Colonic mucosa (tissue), 4 donors: ENCODE results near the gene DPP6. TPM values are rescaled to one million over a fixed set of nuclear protein-coding genes. Genes with fewer than 3 reads are reported as not detected.

Experiments
- DNase-seq: peaks from one replicate; pipeline ENCODE4 v3.0.0-alpha.2; 2020
- H3K27ac ChIP-seq: fragments of 200-600 bp; one replicate; pipeline ENCODE4 v1.8.0; 2021
- H3K27me3 ChIP-seq: fragments of 200-600 bp; one replicate; pipeline ENCODE4 v1.8.0; 2021
- H3K36me3 ChIP-seq: fragments of 200-600 bp; one replicate; pipeline ENCODE4 v1.8.0; 2021
- H3K4me1 ChIP-seq: fragments of 200-600 bp; one replicate; pipeline ENCODE4 v1.8.0; 2021; ENCODE audit warnings: mild to moderate bottlenecking
- H3K4me3 ChIP-seq: fragments of 200-600 bp; one replicate; pipeline ENCODE4 v1.8.0; 2021
- H3K9ac ChIP-seq, 2 donors: one replicate each; pipeline ENCODE4 v1.7.0; 2013; ENCODE audit warnings: control low read depth in 2 of 2, low read depth in 2 of 2, low read length in 2 of 2
- H3K9me3 ChIP-seq: fragments of 200-600 bp; one replicate; pipeline ENCODE4 v1.8.0; 2021
- intact Hi-C: fragments of 100-400 bp; cut with DNase I; formaldehyde crosslinking; loops from one replicate; pipeline ENCODE4 v1.14.1; 2022
- total RNA-seq, 2 donors: library from RNA; stranded (reverse); fragmentation: NEBNext Ultra II Directional in 1 of 2; extraction: Animal tissue kit (Norgen Biotek cat#: 25700) in 1 of 2; gene quantifications; one replicate each; pipeline ENCODE4 v1.2.1, GENCODE V29; 2021
- TF ChIP-seq, protein P1 (sequence below): fragments of 200-600 bp; IDR thresholded peaks from one replicate; pipeline ENCODE4 v1.8.0; 2022; ENCODE audit warnings: antibody characterized with exemption, mild to moderate bottlenecking
- donor health status: healthy.
- donor health status: DM: no; HTN: no; CAD: no.
- donor health status: DM: no; HTN: no; CAD: no.

The DPP6 gene
- total RNA-seq, 2 donors from 2014 or later, result 0.17 to 3.9 TPM

DNA sequence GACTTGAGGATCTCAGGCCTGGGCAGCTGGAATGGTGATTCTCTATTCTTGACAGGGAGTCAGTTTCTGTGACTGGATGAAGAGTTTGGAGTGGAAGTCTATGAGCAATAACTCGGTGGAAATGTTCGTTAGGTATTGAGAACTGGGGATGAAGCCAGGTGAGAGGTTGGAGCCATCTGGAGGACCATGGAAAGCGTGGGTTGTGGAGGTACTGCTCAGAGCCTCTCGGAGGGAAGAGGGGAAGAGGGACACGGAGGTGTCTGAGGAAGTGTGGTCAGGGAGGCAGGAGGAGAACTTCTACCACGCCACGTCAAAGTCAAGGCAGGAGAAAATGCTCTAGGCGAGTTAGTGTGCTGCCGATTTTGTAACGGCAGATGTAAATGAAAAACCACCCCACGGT lies 430.7 kb downstream of the DPP6 start:
- Histone ChIP-seq H3K4me1 (no peaks in the 10 kb centered on the region), H3K9me3 (no peaks in the 10 kb centered on the region), H3K4me3 (no peak overlapping the region), H3K27me3 (no peaks in the 10 kb centered on the region), H3K36me3 (no peaks in the 10 kb centered on the region), H3K9ac (no peak overlapping the region), H3K27ac (no peak overlapping the region)
- intact Hi-C loops, result no loop called here
- DNase-seq, result no peak
- TF ChIP-seq, protein P1, sequence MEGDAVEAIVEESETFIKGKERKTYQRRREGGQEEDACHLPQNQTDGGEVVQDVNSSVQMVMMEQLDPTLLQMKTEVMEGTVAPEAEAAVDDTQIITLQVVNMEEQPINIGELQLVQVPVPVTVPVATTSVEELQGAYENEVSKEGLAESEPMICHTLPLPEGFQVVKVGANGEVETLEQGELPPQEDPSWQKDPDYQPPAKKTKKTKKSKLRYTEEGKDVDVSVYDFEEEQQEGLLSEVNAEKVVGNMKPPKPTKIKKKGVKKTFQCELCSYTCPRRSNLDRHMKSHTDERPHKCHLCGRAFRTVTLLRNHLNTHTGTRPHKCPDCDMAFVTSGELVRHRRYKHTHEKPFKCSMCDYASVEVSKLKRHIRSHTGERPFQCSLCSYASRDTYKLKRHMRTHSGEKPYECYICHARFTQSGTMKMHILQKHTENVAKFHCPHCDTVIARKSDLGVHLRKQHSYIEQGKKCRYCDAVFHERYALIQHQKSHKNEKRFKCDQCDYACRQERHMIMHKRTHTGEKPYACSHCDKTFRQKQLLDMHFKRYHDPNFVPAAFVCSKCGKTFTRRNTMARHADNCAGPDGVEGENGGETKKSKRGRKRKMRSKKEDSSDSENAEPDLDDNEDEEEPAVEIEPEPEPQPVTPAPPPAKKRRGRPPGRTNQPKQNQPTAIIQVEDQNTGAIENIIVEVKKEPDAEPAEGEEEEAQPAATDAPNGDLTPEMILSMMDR, result no peak

DNA sequence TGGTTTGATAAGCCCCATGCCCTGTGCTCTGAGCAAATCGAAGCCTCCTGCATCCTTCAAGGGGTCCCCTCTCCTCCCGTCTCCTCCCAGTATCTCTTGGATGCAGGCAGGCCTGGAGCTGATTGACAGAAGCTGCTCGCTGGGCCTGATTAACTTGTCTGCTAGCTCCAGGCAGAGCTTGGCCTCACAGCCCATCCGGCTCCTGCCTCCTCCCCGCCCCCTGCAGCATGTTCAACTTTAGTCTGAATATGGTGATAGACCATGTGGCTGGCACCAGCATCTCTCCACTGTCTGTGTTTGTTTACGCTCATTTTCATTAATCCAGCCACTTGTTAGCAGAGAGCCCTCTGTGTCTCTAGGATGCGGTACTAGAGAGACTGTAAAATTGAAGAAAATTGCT lies 432.2 kb downstream of the DPP6 start:
- no peak for DNase-seq
- no peak overlapping the region for H3K4me3 ChIP-seq
- H3K36me3 ChIP-seq, result no peaks in the 10 kb centered on the region
- no peaks in the 10 kb centered on the region for H3K27me3 ChIP-seq
- H3K9ac ChIP-seq, result no peak overlapping the region
- H3K4me1 ChIP-seq, result no peaks in the 10 kb centered on the region
- H3K27ac ChIP-seq, result no peak overlapping the region
- H3K9me3 ChIP-seq, result no peaks in the 10 kb centered on the region
- TF ChIP-seq, protein P1, result no peak
- intact Hi-C loops, result no loop called here

DNA sequence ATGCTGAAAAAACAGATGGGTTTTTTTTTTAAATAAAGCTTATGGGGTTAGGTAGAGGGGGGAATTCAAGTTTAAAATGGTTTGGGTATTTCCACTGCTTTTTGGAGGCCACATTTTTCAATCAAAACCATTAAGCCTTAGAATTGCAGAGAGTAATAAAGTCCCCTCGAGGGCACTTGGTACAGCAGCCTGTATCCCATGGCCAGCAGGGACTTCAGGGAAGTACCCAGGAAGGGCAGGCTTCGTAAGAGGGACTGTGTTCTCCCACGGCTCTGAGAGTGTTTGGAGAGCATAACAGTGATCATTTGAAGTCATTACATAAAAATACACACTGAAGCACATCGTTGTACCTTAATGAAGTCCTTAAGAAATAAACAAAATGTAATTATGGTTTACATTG lies 432.7 kb downstream of the DPP6 start:
- Histone ChIP-seq H3K9ac (no peak overlapping the region), H3K36me3 (no peaks in the 10 kb centered on the region), H3K27me3 (no peaks in the 10 kb centered on the region)

DNA sequence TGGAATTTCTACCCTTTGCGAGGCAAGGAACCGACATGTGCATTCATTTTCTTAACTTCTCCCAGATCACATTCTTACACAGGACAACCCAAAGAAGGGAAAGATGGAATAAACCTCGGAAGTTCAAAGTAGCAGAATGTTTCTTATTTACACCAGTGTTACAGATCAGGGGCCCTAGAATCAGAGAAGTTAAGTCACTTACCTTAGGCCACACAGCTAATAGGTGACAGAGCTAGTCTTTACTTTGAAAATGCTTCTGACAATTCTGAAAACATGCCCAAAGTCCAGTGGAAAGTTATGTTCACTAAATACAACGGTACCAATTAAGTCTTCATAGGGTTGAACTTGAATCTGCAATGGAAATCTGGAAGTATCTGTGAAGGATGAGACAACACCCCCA lies 437.7 kb downstream of the DPP6 start:
- no peaks in the 10 kb centered on the region for H3K9me3 ChIP-seq
- H3K27ac ChIP-seq, result no peak overlapping the region
- no peak overlapping the region for H3K4me3 ChIP-seq
- H3K36me3 ChIP-seq, result no peaks in the 10 kb centered on the region
- intact Hi-C loops, result no loop called here
- no peak for DNase-seq
- H3K4me1 ChIP-seq, result no peaks in the 10 kb centered on the region
- H3K27me3 ChIP-seq, result no peaks in the 10 kb centered on the region
- no peak overlapping the region for H3K9ac ChIP-seq
- TF ChIP-seq, protein P1, result no peak

More for the DNA sequence above, 432.7 kb downstream of the DPP6 start:
- no peak overlapping the region for H3K27ac ChIP-seq
- H3K9me3 ChIP-seq, result no peaks in the 10 kb centered on the region
- TF ChIP-seq, protein P1, result no peak
- no peak overlapping the region for H3K4me3 ChIP-seq
- intact Hi-C loops, result no loop called here
- no peaks in the 10 kb centered on the region for H3K4me1 ChIP-seq
- DNase-seq, result no peak

DNA sequence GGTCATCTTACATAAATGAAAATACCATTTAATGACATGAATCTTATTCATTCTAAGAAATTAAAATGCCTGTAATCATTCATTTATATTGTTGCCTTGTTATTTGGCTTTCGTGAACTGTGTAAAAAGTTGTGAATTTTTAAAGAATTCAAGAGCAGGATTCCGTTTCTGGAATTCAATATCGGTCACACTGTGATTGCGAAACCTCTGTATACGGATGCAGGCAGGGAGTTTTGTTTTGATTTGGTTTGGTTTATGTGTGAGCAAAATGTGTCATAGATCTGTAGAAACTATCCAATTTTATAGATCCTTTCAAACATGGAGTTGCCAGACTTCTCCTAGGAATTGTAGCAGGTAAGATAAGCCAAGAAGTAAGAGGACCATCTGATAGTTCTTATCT lies 441.4 kb downstream of the DPP6 start:
- TF ChIP-seq, protein P1, result no peak
- no peaks in the 10 kb centered on the region for H3K4me1 ChIP-seq
- no peaks in the 10 kb centered on the region for H3K27me3 ChIP-seq
- no peak for DNase-seq
- no peak overlapping the region for H3K27ac ChIP-seq
- H3K4me3 ChIP-seq, result no peak overlapping the region
- H3K9me3 ChIP-seq, result no peaks in the 10 kb centered on the region
- H3K9ac ChIP-seq, result no peak overlapping the region
- intact Hi-C loops, result no loop called here
- no peaks in the 10 kb centered on the region for H3K36me3 ChIP-seq

DNA sequence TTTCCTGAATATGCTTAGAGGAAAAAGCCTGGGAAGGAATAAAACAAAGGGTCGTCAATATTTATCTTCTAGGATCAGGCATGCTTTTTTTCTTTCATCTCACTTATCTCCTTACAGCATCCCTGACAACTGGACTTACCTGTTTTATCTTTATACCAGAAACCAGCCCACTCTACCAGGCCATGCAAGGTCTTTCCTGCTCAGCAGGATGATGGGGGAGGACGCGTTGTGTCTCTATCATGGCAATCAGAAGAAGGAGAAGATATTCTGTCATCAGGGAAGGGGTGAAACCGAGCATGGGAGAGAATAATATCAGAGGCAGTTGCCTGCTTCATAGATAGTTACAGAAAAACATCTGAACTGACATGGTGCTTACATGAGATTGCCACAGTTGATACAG lies 445.6 kb downstream of the DPP6 start:
- Histone ChIP-seq H3K36me3 (no peaks in the 10 kb centered on the region), H3K4me3 (no peak overlapping the region), H3K27me3 (no peaks in the 10 kb centered on the region), H3K9me3 (no peaks in the 10 kb centered on the region), H3K4me1 (no peaks in the 10 kb centered on the region), H3K9ac (no peak overlapping the region), H3K27ac (no peak overlapping the region)
- TF ChIP-seq, protein P1, result no peak
- DNase-seq, result no peak
- intact Hi-C loops, result no loop called here
